Neural progenitor cell (in vitro differentiated cells): ENCODE measurements around the gene ADPGK. TPM values are rescaled to one million over a fixed set of nuclear protein-coding genes. Genes with fewer than 3 reads are reported as not detected.

ENCODE experiments used
- DNase-seq: peaks from one replicate; pipeline ENCODE4 v3.0.0-alpha.2; 2016; ENCODE audit warnings: low spot score
- H2AFZ ChIP-seq: fragments of 200-600 bp; sonication (generic); replicated peaks from 2 replicates; pipeline ENCODE4 v1.6.1; 2016; ENCODE audit warnings: antibody characterized with exemption
- H3F3A ChIP-seq: fragments of 200-600 bp; sonication (generic); 2 replicates; pipeline ENCODE4 v1.6.1; 2016; ENCODE audit warnings: antibody characterized with exemption, low read depth
- H3K27ac ChIP-seq: fragments of 200-600 bp; sonication (generic); 2 replicates; pipeline ENCODE4 v1.5.1; 2016; ENCODE audit warnings: mild to moderate bottlenecking
- H3K27me3 ChIP-seq: fragments of 200-600 bp; sonication (generic); 2 replicates; pipeline ENCODE4 v1.6.1; 2016; ENCODE audit warnings: mild to moderate bottlenecking, moderate library complexity
- H3K36me3 ChIP-seq: fragments of 200-600 bp; sonication (generic); 2 replicates; pipeline ENCODE4 v1.5.1; 2016
- H3K4me1 ChIP-seq: fragments of 200-600 bp; sonication (generic); 2 replicates; pipeline ENCODE4 v1.6.1; 2016; ENCODE audit warnings: mixed run types
- H3K4me2 ChIP-seq: fragments of 200-600 bp; sonication (generic); 2 replicates; pipeline ENCODE4 v1.6.1; 2016
- H3K4me3 ChIP-seq: fragments of 200-600 bp; sonication (generic); 2 replicates; pipeline ENCODE4 v1.5.1; 2016
- H3K79me2 ChIP-seq: fragments of 200-600 bp; sonication (generic); 2 replicates; pipeline ENCODE4 v1.6.1; 2016; ENCODE audit warnings: low read depth
- H3K9ac ChIP-seq: fragments of 200-600 bp; sonication (generic); 2 replicates; pipeline ENCODE4 v1.6.1; 2016
- H3K9me3 ChIP-seq: fragments of 200-600 bp; sonication (generic); 2 replicates; pipeline ENCODE4 v1.5.1; 2016; ENCODE audit warnings: low read depth
- H4K20me1 ChIP-seq: fragments of 200-600 bp; sonication (generic); 2 replicates; pipeline ENCODE4 v1.6.1; 2016; ENCODE audit warnings: low read depth
- H3K27ac Mint-ChIP-seq: 3 replicates; pipeline ENCODE4 v1.8.0; 2021; ENCODE audit warnings: mixed read lengths
- H3K27me3 Mint-ChIP-seq: 2 replicates; pipeline ENCODE4 v1.8.0; 2022; ENCODE audit warnings: low read depth, mild to moderate bottlenecking, inconsistent platforms, moderate library complexity, mixed read lengths; ENCODE audit not compliant: insufficient read depth
- H3K36me3 Mint-ChIP-seq: 3 replicates; pipeline ENCODE4 v1.8.0; 2021; ENCODE audit warnings: mixed read lengths
- H3K4me1 Mint-ChIP-seq: 3 replicates; pipeline ENCODE4 v1.8.0; 2021; ENCODE audit warnings: mixed read lengths
- H3K4me3 Mint-ChIP-seq: 3 replicates; pipeline ENCODE4 v1.8.0; 2021; ENCODE audit warnings: mild to moderate bottlenecking, moderate library complexity, mixed read lengths
- H3K9me3 Mint-ChIP-seq: 3 replicates; pipeline ENCODE4 v1.8.0; 2020; ENCODE audit warnings: mixed read lengths
- CTCF ChIP-seq: fragments of 200-600 bp; sonication (generic); IDR thresholded peaks from 2 replicates; pipeline ENCODE4 v1.5.1; 2017; ENCODE audit warnings: antibody characterized with exemption, mild to moderate bottlenecking
- EZH2 ChIP-seq: fragments of 200-600 bp; sonication (generic); IDR thresholded peaks from 2 replicates; pipeline ENCODE4 v1.6.1; 2017; ENCODE audit warnings: antibody characterized with exemption, mild to moderate bottlenecking, moderate library complexity
- EZH2phosphoT487 ChIP-seq: fragments of 200-600 bp; sonication (generic); IDR thresholded peaks from 2 replicates; pipeline ENCODE4 v1.6.1; 2017; ENCODE audit warnings: antibody characterized with exemption
- total RNA-seq: library from RNA; depleted of rRNA; stranded (reverse); fragments of >200 nt; gene quantifications from 2 replicates; pipeline ENCODE4 v1.2.3, GENCODE V29; 2015; ENCODE audit warnings: low replicate concordance

Gene ADPGK
- total RNA-seq, 1 donor from 2014 or later: 43.8 TPM

GRCh38 chr15:72778796-72779195 lies 4.8 kb downstream of the ADPGK start:
- H3K27ac Mint-ChIP-seq: no peak overlapping the region
- Histone ChIP-seq H3K27ac (no peak overlapping the region), H3K4me2 (no peak overlapping the region), H3K4me1 (peaks cover 4% of the 10 kb centered on the region), H4K20me1 (peaks cover 4% of the 10 kb centered on the region), H3K27me3 (no peaks in the 10 kb centered on the region), H3K36me3 (no peaks in the 10 kb centered on the region), H3K4me3 (no peak overlapping the region), H2AFZ (no peak overlapping the region), H3K9ac (no peak overlapping the region), H3F3A (no peaks in the 10 kb centered on the region), H3K9me3 (no peaks in the 10 kb centered on the region), H3K79me2 (peaks cover 82% of the 10 kb centered on the region)
- no peaks in the 10 kb centered on the region for H3K27me3 Mint-ChIP-seq
- H3K36me3 Mint-ChIP-seq: no peaks in the 10 kb centered on the region
- peaks cover 12% of the 10 kb centered on the region for H3K4me1 Mint-ChIP-seq
- TF ChIP-seq CTCF (no peak), EZH2phosphoT487 (no peak), EZH2 (no peak)
- H3K9me3 Mint-ChIP-seq: no peaks in the 10 kb centered on the region
- no peak for DNase-seq
- H3K4me3 Mint-ChIP-seq: no peak overlapping the region

GRCh38 chr15:72774696-72775383 lies 8.7 kb downstream of the ADPGK start:
- Mint-ChIP-seq H3K27me3 (no peaks in the 10 kb centered on the region), H3K9me3 (no peaks in the 10 kb centered on the region), H3K4me3 (no peak overlapping the region), H3K4me1 (no peaks in the 10 kb centered on the region), H3K27ac (no peak overlapping the region), H3K36me3 (peaks cover 5% of the 10 kb centered on the region)
- no peaks in the 10 kb centered on the region for H3F3A ChIP-seq
- peaks cover 4% of the 10 kb centered on the region for H3K4me1 ChIP-seq
- TF ChIP-seq EZH2: no peak
- no peak for TF ChIP-seq CTCF
- no peak for TF ChIP-seq EZH2phosphoT487
- no peaks in the 10 kb centered on the region for H3K36me3 ChIP-seq
- peaks cover 46% of the 10 kb centered on the region for H3K79me2 ChIP-seq
- DNase-seq: no peak
- no peak overlapping the region for H3K4me3 ChIP-seq
- no peaks in the 10 kb centered on the region for H3K27me3 ChIP-seq
- H3K9ac ChIP-seq: no peak overlapping the region
- H3K9me3 ChIP-seq: no peaks in the 10 kb centered on the region
- no peak overlapping the region for H3K27ac ChIP-seq
- H4K20me1 ChIP-seq: no peaks in the 10 kb centered on the region
- no peak overlapping the region for H3K4me2 ChIP-seq
- H2AFZ ChIP-seq: no peak overlapping the region

- H3K9me3 ChIP-seq: peaks cover 10% of the 10 kb centered on the region
- no peaks in the 10 kb centered on the region for H3K27me3 Mint-ChIP-seq
- peaks cover 20% of the 10 kb centered on the region for H3K36me3 ChIP-seq
- no peak overlapping the region for H3K27ac Mint-ChIP-seq
- H3K9me3 Mint-ChIP-seq: peaks cover 7% of the 10 kb centered on the region
- H3K4me3 Mint-ChIP-seq: no peak overlapping the region
- H3K4me3 ChIP-seq: no peak overlapping the region
- H3K9ac ChIP-seq: no peak overlapping the region
- no peak overlapping the region for H3K27ac ChIP-seq
- no peaks in the 10 kb centered on the region for H3K4me1 Mint-ChIP-seq
- H3K79me2 ChIP-seq: peaks cover 17% of the 10 kb centered on the region
- H3K36me3 Mint-ChIP-seq: peaks cover 34% of the 10 kb centered on the region
- DNase-seq: peak; percentile 36
- H3K4me1 ChIP-seq: peaks cover 4% of the 10 kb centered on the region
- no peaks in the 10 kb centered on the region for H3F3A ChIP-seq
- H4K20me1 ChIP-seq: no peaks in the 10 kb centered on the region
- no peak for TF ChIP-seq EZH2
- no peak for TF ChIP-seq CTCF
- no peak for TF ChIP-seq EZH2phosphoT487
- H2AFZ ChIP-seq: no peak overlapping the region
- peak overlapping the region; percentile 16 for H3K4me2 ChIP-seq
- no peaks in the 10 kb centered on the region for H3K27me3 ChIP-seq
These were observed 12.2 kb downstream of the ADPGK start for GRCh38 chr15:72771329-72771725.
